Right atrium auricular region (tissue), 2 donors: ENCODE data around the gene PODXL2. TPM values are rescaled to one million over a fixed set of nuclear protein-coding genes. Genes with fewer than 3 reads are reported as not detected.

Experiments used
- DNase-seq: peaks from one replicate; pipeline ENCODE4 v3.0.0-alpha.2; 2019; ENCODE audit warnings: low spot score
- H3K27ac ChIP-seq, 2 donors: fragments of 200-600 bp; sonication (generic); 1 replicate in 1 of 2; 2 replicates in 1 of 2; pipeline ENCODE4 v1.5.1; 2016 to 2019
- H3K27me3 ChIP-seq, 2 donors: fragments of 200-600 bp; sonication (generic); one replicate each; pipeline versions ENCODE4 v1.5.1 to v1.6.0; 2017 to 2019
- H3K36me3 ChIP-seq: fragments of 200-600 bp; sonication (generic); one replicate; pipeline ENCODE4 v1.5.1; 2016
- H3K4me1 ChIP-seq, 2 donors: fragments of 200-600 bp; sonication (generic); one replicate each; pipeline versions ENCODE4 v1.5.1 to v1.6.0; 2017 to 2019
- H3K4me3 ChIP-seq, 2 donors: fragments of 200-600 bp; sonication (generic); 1 replicate in 1 of 2; 2 replicates in 1 of 2; pipeline ENCODE4 v1.5.1; 2017 to 2019; ENCODE audit warnings: mild to moderate bottlenecking in 1 of 2, moderate library complexity in 1 of 2
- H3K9me3 ChIP-seq, 2 donors: fragments of 200-600 bp; sonication (generic); one replicate each; pipeline ENCODE4 v1.5.1; 2019
- CTCF ChIP-seq, 2 donors: fragments of 200-600 bp; sonication (generic); IDR thresholded peaks; one replicate each; pipeline ENCODE4 v1.5.1; 2019; ENCODE audit warnings: antibody characterized with exemption in 2 of 2
- total RNA-seq, 2 donors: library from RNA; depleted of rRNA; stranded (reverse); fragments of >200 nt; gene quantifications; one replicate each; pipeline ENCODE4 v1.1.0, GENCODE V29; 2016

The PODXL2 gene
- total RNA-seq, 2 donors from 2014 or later, result 1.9 to 2.9 TPM

- DNase-seq, result peak; percentile 38
- H3K27ac ChIP-seq, result peak overlapping the region in 1 of 2 donors; percentile 91
- no peaks in the 10 kb centered on the region for H3K27me3 ChIP-seq
- peaks cover 26% of the 10 kb centered on the region for H3K36me3 ChIP-seq
- H3K4me3 ChIP-seq, result peak overlapping the region; percentile 88 to 92
- no peaks in the 10 kb centered on the region for H3K9me3 ChIP-seq
- no peak for TF ChIP-seq CTCF (IDR thresholded peaks at IDR 0.05)
- peaks cover 0 to 39% of the 10 kb centered on the region in 2 donors for H3K4me1 ChIP-seq
Measured at GRCh38 chr3:127674101-127674721, 45.2 kb downstream of the PODXL2 start.

DNA sequence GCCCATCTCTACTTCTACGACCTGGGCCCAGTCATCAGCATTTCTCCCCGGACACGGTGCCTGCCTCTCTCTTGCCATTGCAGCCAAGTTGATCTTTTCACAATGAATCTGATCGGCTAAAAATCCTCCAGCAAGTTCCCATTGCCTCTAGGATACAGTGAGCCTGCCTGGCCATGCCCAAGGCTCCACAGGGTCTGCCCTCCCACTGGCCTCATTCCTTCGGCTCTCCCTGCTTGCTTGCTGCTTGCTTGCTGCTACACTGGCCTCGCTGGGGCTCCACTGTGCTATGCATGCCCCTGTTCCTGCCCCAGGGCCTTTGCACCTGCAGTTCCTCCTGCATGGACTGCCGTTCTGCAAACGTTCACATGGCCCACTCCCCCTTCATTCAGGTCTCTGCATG is 45.8 kb downstream of the PODXL2 start:
- no peak overlapping the region for H3K27ac ChIP-seq
- peaks cover 0 to 39% of the 10 kb centered on the region in 2 donors for H3K4me1 ChIP-seq
- H3K36me3 ChIP-seq, result peaks cover 26% of the 10 kb centered on the region
- TF ChIP-seq CTCF (IDR thresholded peaks at IDR 0.05), result no peak
- H3K9me3 ChIP-seq, result no peaks in the 10 kb centered on the region
- H3K4me3 ChIP-seq, result no peak overlapping the region
- no peaks in the 10 kb centered on the region for H3K27me3 ChIP-seq
- DNase-seq, result peak; percentile 47

- Histone ChIP-seq H3K27me3 (no peaks in the 10 kb centered on the region), H3K9me3 (no peaks in the 10 kb centered on the region), H3K36me3 (peaks cover 26% of the 10 kb centered on the region), H3K4me1 (peaks cover 0 to 39% of the 10 kb centered on the region in 2 donors), H3K27ac (no peak overlapping the region), H3K4me3 (no peak overlapping the region)
- no peak for TF ChIP-seq CTCF (IDR thresholded peaks at IDR 0.05)
- DNase-seq, result no peak
Measured at GRCh38 chr3:127675651-127676391, 46.8 kb downstream of the PODXL2 start.

DNA sequence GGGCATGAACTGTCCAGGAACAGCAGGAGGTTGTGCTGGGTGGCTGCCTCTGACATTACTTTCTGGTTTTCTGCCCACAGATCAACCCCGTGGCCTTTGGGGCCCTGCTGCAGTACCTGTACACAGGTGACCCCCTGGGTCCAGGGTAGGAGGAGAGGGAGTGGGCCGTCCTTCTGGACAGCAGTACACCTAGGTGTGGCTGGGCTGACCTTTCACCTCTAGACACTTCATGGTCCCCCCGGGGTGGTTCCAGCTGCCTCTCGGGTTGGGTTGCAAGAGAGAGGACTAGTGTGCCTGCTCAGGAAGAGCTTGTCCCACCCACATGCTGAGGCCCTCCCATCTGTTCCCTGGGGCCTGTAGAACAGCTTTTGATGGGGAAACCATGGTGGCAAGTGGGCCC is 47.5 kb downstream of the PODXL2 start:
- H3K4me3 ChIP-seq, result no peak overlapping the region
- peaks cover 26% of the 10 kb centered on the region for H3K36me3 ChIP-seq
- no peak for TF ChIP-seq CTCF (IDR thresholded peaks at IDR 0.05)
- H3K27ac ChIP-seq, result no peak overlapping the region
- H3K4me1 ChIP-seq, result peaks cover 0 to 38% of the 10 kb centered on the region in 2 donors
- no peaks in the 10 kb centered on the region for H3K27me3 ChIP-seq
- no peak for DNase-seq
- no peaks in the 10 kb centered on the region for H3K9me3 ChIP-seq

DNA sequence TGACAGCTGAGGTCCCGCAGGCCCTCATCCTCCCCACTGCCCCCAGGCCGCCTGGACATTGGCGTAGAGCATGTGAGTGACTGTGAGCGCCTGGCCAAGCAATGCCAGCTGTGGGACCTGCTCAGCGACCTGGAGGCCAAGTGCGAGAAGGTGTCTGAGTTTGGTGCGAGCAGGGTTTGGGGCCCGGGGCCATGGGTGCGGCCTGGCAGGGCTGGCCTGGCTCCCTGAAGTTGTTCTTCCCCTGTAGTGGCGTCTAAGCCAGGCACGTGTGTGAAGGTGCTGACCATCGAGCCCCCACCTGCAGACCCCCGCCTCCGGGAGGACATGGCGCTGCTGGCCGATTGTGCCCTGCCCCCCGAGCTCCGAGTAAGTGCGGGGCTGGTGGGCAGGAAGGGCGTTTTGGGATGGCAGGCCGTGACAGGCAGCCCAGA is 48.0 kb downstream of the PODXL2 start:
- no peak for DNase-seq
- Histone ChIP-seq H3K4me3 (no peak overlapping the region), H3K4me1 (peaks cover 0 to 34% of the 10 kb centered on the region in 2 donors), H3K9me3 (no peaks in the 10 kb centered on the region), H3K36me3 (peaks cover 26% of the 10 kb centered on the region), H3K27ac (no peak overlapping the region), H3K27me3 (no peaks in the 10 kb centered on the region)
- no peak for TF ChIP-seq CTCF (IDR thresholded peaks at IDR 0.05)
